Uterus (tissue), 4 donors: Measurements from ENCODE around the gene APOL4. TPM values are rescaled to one million over a fixed set of nuclear protein-coding genes. Genes with fewer than 3 reads are reported as not detected.
A peak's percentile ranks its signal among the peaks of the same experiment; 100 is the strongest.
"Not testable (repeated sequence)": the region's sequence is repeated elsewhere in the genome, so short reads cannot be mapped to it uniquely, and the experiment has no call there.

ENCODE experiments used
- DNase-seq, 2 donors: peaks; one replicate each; pipeline ENCODE4 v3.0.0-alpha.2; 2019 to 2020
- H3K27ac ChIP-seq, 2 donors: fragments of 200-600 bp; sonication (generic); 1 replicate in 1 of 2; 2 replicates in 1 of 2; pipeline ENCODE4 v1.5.1; 2016 to 2018
- H3K27me3 ChIP-seq, 2 donors: fragments of 200-600 bp; sonication (generic); one replicate each; pipeline ENCODE4 v1.5.1; 2018 to 2019; ENCODE audit warnings: control low read depth in 1 of 2
- H3K36me3 ChIP-seq, 2 donors: fragments of 200-600 bp; sonication (generic); one replicate each; pipeline ENCODE4 v1.5.1; 2019; ENCODE audit warnings: control low read depth in 1 of 2
- H3K4me1 ChIP-seq, 2 donors: fragments of 200-600 bp; sonication (generic); one replicate each; pipeline ENCODE4 v1.5.1; 2018 to 2019; ENCODE audit warnings: control low read depth in 1 of 2
- H3K4me3 ChIP-seq, 2 donors: fragments of 200-600 bp; sonication (generic); 1 replicate in 1 of 2; 2 replicates in 1 of 2; pipeline ENCODE4 v1.5.1; 2018 to 2019; ENCODE audit warnings: mild to moderate bottlenecking in 1 of 2
- H3K9me3 ChIP-seq, 2 donors: fragments of 200-600 bp; sonication (generic); one replicate each; pipeline ENCODE4 v1.5.1; 2019; ENCODE audit warnings: control low read depth in 1 of 2
- POLR2A ChIP-seq, 2 donors: fragments of 450-650 bp; IDR thresholded peaks; one replicate each; pipeline ENCODE4 v1.6.1; 2016; ENCODE audit warnings: antibody characterized with exemption in 2 of 2, mild to moderate bottlenecking in 1 of 2, moderate library complexity in 1 of 2
- intact Hi-C: fragments of 100-400 bp; cut with DNase I; formaldehyde crosslinking; loops from one replicate; pipeline ENCODE4 v1.15.1; 2023; ENCODE audit warnings: low total_unique reads
- total RNA-seq, 4 donors: library from RNA; depleted of rRNA in 3 of 4; stranded (reverse); fragments of >200 nt in 3 of 4; gene quantifications; one replicate each; pipeline versions ENCODE4 v1.1.0 to v1.2.4, GENCODE V29; 2014 to 2023
- TF ChIP-seq, protein P1 (sequence below), 4 experiments: fragments of 200-600 bp in 2 of 4; fragments of 450-650 bp in 2 of 4; sonication (generic) in 2 of 4; IDR thresholded peaks; one replicate each; pipeline ENCODE4 v1.5.1; 2016 to 2019; ENCODE audit warnings: antibody characterized with exemption in 4 of 4, mild to moderate bottlenecking in 2 of 4, moderate library complexity in 1 of 4
- donor health status: DM: yes; HTN: yes; CAD: no.

APOL4 gene
- total RNA-seq, 4 donors from 2014 or later, result 1.0 to 35.2 (median 16.9) TPM; not detected in 1

DNA sequence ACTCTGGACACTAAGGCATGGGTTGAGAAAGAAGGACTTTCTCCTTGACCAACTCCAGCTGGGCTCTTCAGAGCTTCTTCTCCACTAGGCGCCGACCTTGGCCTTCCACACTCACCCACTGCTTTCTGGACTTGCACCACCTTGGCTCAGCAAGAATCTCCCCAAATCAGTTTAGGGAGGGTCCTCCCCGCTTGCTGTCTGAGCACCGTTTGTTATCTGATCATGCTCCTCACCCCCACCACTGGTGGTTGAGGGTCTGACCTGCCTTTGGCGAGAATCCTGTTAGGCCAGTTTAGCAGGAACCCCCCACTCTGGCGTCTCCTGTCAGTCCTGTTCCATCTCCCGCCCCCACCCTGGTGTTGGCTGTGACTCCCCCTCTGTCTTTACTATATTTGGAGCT lies 27.3 kb upstream of the APOL4 start:
- no peak for TF ChIP-seq POLR2A (IDR thresholded peaks at IDR 0.05)
- TF ChIP-seq, protein P1, sequence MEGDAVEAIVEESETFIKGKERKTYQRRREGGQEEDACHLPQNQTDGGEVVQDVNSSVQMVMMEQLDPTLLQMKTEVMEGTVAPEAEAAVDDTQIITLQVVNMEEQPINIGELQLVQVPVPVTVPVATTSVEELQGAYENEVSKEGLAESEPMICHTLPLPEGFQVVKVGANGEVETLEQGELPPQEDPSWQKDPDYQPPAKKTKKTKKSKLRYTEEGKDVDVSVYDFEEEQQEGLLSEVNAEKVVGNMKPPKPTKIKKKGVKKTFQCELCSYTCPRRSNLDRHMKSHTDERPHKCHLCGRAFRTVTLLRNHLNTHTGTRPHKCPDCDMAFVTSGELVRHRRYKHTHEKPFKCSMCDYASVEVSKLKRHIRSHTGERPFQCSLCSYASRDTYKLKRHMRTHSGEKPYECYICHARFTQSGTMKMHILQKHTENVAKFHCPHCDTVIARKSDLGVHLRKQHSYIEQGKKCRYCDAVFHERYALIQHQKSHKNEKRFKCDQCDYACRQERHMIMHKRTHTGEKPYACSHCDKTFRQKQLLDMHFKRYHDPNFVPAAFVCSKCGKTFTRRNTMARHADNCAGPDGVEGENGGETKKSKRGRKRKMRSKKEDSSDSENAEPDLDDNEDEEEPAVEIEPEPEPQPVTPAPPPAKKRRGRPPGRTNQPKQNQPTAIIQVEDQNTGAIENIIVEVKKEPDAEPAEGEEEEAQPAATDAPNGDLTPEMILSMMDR (IDR thresholded peaks at IDR 0.05), result no peak
- Histone ChIP-seq H3K4me1 (no peaks in the 10 kb centered on the region), H3K36me3 (no peaks in the 10 kb centered on the region), H3K27me3 (no peaks in the 10 kb centered on the region), H3K27ac (peak overlapping the region in 1 of 2 donors; percentile 49), H3K9me3 (no peaks in the 10 kb centered on the region), H3K4me3 (no peak overlapping the region)
- no peak for DNase-seq
- intact Hi-C loops, result no loop called here

DNA sequence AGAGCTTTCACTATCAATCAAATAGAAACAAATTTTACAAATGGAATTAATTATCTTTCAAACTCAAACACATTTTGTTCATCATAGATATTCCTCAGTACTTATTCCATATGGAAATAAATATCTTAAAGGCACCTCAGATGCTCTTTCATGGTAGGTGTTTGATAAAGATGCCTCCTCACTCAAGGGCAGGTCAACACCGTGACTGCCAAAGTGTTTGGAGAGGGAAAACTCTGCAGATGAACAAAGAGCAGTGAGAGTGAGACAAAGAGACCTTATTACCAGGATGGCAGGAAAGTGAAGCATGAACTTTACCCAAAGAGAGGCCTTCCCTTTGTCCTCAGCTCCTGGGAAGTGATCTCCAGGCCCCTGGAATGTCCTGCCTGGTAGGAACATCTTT lies 26.8 kb upstream of the APOL4 start:
- H3K9me3 ChIP-seq, H3K4me1 ChIP-seq, H3K27me3 ChIP-seq, H3K4me3 ChIP-seq, intact Hi-C loops, H3K36me3 ChIP-seq, DNase-seq: not testable (repeated sequence)
- peak overlapping the region in 1 of 2 donors; percentile 49 for H3K27ac ChIP-seq

DNA sequence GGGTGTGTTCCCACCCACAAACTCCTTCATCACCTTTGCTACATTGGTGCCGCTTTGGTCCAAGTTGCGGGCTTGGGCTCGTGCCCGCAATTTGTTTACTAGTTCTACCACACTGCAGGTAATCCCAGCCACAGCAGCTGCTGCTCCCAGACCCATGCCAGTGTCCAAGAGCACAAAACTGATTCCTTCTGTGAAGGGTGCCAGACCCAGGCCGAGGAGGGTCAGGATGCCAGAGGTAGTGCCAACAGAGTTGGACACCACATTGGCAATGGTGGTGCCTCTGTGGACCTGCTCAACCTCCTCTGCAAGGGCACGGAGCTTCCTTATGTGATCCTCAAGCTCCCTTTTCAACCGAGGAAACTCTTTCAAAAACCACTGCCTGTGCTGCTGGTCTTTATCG lies 26.2 kb upstream of the APOL4 start:
- no peak overlapping the region for H3K4me3 ChIP-seq
- no peaks in the 10 kb centered on the region for H3K9me3 ChIP-seq
- intact Hi-C loops, result no loop called here
- no peak overlapping the region for H3K27ac ChIP-seq
- H3K4me1 ChIP-seq, result no peaks in the 10 kb centered on the region
- no peaks in the 10 kb centered on the region for H3K27me3 ChIP-seq
- no peaks in the 10 kb centered on the region for H3K36me3 ChIP-seq
- no peak for DNase-seq
- no peak for TF ChIP-seq POLR2A (IDR thresholded peaks at IDR 0.05)
- TF ChIP-seq, protein P1 (IDR thresholded peaks at IDR 0.05), result no peak

DNA sequence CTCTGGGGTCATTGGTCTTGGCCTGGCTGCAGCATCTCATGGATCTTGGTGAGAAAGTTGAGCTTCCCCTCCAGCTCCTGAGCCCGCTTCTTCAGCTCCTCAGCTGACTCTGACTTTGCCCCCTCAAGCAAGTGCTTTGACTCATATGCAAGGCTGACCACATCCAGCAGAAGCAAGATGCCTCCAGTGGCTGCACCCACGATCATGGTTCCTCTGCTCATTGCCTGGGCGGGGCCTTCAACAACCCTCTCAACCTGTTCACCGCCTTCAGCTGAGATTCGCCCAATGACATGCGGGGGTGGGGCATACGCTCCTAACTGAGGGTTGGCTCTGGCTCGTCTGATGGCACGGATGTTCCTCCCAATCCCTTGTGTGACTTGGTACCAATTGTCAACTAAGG lies 25.8 kb upstream of the APOL4 start:
- no peak for DNase-seq
- no peak overlapping the region for H3K27ac ChIP-seq
- H3K36me3 ChIP-seq, result no peaks in the 10 kb centered on the region
- TF ChIP-seq, protein P1 (IDR thresholded peaks at IDR 0.05), result no peak
- no peak for TF ChIP-seq POLR2A (IDR thresholded peaks at IDR 0.05)
- H3K4me1 ChIP-seq, result no peaks in the 10 kb centered on the region
- H3K9me3 ChIP-seq, result no peaks in the 10 kb centered on the region
- H3K27me3 ChIP-seq, result no peaks in the 10 kb centered on the region
- no peak overlapping the region for H3K4me3 ChIP-seq
- intact Hi-C loops, result no loop called here

DNA sequence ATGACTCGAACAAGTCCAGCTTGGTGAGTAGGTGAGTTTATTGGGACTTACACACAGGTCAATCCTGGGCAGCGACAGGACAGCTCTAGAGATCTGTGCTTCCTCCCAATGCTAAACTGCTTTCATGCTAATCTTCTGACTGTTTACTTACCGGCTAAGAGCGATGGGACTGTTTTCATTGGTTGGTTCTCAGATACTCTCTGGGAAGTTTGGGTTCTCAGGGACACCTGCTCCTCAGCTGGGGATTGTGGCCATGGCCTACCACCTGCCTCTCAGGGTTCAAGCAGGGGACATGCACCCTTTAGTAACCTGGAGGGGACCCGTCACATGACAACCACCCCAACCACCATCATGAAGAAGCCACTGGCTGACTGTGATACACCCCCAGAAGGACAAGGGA lies 24.6 kb upstream of the APOL4 start:
- Histone ChIP-seq H3K4me1 (no peaks in the 10 kb centered on the region), H3K27ac (no peak overlapping the region), H3K27me3 (no peaks in the 10 kb centered on the region), H3K9me3 (no peaks in the 10 kb centered on the region), H3K4me3 (no peak overlapping the region), H3K36me3 (no peaks in the 10 kb centered on the region)
- intact Hi-C loops, result no loop called here
- no peak for TF ChIP-seq POLR2A (IDR thresholded peaks at IDR 0.05)
- TF ChIP-seq, protein P1 (IDR thresholded peaks at IDR 0.05), result no peak
- DNase-seq, result no peak

DNA sequence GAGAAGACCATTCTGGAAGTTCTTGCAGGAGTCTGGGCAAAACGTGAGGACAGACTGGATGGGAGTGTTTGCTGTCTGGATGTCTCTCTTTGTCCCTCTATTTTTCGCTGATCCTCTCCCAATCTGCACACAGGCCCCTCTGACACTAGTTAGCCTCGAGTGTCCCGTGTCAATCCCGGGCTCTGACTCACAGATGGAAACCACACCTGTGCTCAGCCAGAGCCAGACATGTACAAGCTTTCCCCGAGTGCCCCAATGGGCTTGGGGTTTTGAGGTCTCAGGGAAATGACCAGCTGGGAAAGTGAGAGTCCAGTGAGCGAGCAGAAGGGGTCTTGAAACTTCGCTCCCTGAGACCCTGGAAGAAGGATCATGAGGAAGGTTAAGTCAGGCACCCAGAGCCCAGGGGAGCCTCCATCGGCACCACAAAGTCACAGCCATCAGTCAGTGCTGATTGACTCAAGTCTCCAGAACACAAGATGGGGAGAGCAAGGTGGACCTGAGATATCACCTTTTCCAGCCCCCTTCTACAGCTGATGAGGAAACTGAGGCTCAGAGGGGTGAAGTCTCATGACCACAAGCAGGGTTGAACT lies 23.8 kb upstream of the APOL4 start:
- no peaks in the 10 kb centered on the region for H3K36me3 ChIP-seq
- no peak for DNase-seq
- H3K27me3 ChIP-seq, result no peaks in the 10 kb centered on the region
- H3K27ac ChIP-seq, result no peak overlapping the region
- no peak overlapping the region for H3K4me3 ChIP-seq
- no peaks in the 10 kb centered on the region for H3K4me1 ChIP-seq
- intact Hi-C loops, result no loop called here
- H3K9me3 ChIP-seq, result no peaks in the 10 kb centered on the region
- no peak for TF ChIP-seq POLR2A (IDR thresholded peaks at IDR 0.05)
- TF ChIP-seq, protein P1 (IDR thresholded peaks at IDR 0.05), result no peak
